DMS153 treated with DMSO at 0.1 percent for 48 hours (cell line): ENCODE measurements around the gene NANOS2.

Experiments used
- DNase-seq: peaks from one replicate; lab custom pipeline; 2025; ENCODE audit not compliant: unreplicated experiment; lab: John Stamatoyannopoulos, UW

NANOS2 gene

GRCh38 chr19:45929247-45929646, 14.7 kb upstream of the NANOS2 start:
- DNase-seq = no peak

DNA sequence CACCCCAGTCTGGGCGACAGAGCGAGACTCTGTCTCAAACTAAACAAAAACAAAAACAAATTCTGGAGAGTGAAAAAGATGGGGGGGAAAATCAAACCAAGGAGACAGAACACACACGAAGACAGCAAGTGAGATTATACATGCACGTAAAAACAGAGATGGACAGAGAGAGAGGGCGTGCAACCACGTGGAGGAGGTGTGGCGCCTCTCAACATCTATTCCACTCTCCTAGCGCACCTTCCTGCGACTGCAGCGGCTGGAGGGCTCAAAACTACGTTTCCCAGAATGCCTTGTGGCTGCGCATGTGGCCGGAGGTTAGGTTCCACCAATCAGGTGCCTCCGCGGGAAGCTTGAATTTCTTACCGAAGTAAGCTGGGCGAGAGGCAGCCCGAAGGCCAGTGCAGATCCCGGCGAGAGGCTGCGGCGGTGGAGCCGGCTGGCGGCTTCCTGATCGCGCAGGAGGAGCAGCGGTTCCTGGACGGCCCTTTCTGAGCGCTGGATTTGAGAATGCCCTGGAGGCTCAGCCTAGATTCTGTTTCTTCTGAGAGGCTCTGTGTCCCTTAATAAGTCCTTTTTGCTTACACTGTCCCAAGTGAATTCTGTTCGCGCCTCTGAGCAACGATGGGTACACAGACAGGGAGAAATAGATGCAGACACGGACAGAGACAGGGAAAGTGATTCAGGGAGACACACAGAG, 13.1 kb upstream of the NANOS2 start:
- peak; percentile 88 for DNase-seq

DNA sequence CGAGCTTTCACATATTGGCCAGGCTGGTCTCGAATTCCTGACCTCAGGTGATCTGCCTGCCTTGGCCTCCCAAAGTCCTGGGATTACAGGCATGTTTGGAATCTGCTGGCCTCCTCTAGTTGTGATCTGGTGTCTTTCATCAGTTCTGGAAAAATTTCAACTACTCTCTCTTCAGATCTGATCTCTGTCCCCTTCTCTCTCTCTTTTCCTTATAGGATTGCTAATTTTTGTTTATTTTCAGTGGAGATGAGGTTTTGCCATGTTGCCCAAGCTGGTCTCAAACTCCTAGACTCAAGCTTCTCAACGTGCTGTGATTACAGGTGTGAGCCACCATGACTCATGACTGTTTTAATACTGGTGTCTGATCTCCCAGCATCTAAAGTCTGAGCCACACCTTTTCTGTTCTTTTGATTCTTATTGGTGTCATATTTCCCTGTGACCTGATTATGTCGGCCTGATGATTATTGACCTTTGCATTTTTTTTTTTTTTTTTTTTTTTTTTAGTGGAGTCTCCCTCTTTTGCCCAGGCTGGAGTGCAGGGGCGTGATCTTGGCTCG, 10.4 kb upstream of the NANOS2 start:
- no peak for DNase-seq

DNA sequence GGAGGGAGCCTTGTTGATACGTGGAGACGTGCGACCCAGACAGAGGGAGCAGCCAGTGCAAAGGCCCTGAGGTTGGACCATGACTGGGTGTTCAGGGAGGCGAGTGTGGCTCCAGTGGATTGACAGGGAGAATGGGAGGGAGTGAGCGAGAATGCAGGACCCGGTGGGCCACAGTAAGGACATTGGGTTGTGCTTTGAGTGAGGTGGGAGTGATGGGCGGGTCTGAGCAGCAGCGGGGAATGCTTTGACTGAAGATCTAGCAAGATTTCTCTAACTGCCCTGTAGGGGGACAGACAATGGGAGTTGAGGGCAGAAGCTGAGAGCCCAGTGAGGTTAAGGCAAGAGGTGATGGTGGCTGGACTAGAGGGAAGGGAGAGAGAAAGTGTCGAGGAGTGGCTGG, 7.7 kb upstream of the NANOS2 start:
- no peak for DNase-seq

GRCh38 chr19:45920458-45920857, 5.9 kb upstream of the NANOS2 start:
- DNase-seq = no peak

- DNase-seq = no peak
These were observed 5.1 kb upstream of the NANOS2 start for GRCh38 chr19:45919678-45920077.

DNA sequence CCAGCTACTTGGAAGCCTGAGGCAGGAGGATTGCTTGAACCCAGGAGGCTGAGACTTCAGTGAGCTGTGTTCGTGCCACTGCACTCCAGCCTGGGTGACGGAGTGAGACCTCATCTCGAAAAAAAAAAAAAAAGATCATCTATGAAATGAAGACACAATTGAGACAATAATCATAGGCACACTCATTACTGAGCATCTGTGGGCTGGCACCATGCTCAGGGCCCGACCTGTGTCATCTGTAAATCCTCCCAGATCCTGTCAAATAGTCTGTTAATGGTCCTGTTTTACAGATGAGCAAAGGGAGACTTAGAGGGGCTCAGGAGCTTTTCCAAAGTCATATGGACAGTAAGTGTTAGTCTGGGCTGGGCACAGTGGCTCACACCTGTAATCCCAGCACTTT, 4.1 kb upstream of the NANOS2 start:
- DNase-seq = no peak

DNA sequence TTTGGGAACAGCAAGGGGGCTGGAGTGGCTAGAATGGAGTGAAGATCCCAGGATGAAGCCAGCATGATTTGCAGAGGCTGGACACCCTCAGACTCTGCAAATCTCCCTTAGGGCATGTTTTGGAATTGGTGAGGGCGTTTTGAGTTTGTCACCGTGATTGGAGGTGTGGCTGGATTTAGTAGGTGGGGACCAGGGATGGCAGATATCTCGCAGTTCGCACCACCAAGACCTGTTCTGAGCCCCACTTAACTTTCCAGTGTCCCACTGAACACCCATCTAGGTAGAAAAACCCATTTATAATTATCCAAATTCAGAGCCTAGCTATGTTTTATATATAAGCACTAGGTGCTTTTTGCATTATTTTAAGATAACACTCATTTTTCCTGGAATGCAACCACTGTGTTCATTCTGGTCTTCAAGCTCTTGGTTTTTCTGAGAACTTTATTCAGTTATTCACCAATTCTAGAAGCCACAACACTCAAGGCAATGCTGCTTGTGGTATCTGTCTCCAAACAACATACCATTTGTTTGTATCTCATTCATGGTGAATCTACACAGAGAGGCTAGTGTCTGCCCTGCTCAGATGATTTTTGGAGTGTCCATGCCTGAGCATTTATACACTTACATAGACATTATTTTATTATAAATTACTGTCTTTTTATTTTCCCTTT, 3.0 kb upstream of the NANOS2 start:
- no peak for DNase-seq

DNA sequence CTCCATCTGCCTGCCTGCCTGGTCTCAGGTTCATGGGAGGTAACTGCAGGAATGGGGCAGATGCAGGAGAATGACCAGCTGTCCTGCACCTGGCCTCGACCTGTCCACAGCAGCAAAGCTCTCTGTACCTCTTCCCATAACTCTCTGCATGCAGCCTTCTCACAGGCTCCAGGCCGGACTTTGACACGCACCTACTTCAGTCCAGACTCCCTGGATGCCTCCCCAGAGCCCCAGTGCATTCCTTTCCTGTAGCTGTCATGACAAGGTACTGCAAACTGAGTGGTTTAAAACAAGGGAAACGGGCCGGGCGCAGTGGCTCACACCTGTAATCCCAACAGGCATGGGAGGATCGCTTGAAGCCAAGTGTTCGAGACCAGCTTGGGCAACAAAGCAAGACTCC, 3.3 kb downstream of the NANOS2 start:
- DNase-seq = no peak

- DNase-seq = no peak
These were observed 5.6 kb downstream of the NANOS2 start for GRCh38 chr19:45908956-45909355.

GRCh38 chr19:45906221-45906620, 8.4 kb downstream of the NANOS2 start:
- no peak for DNase-seq

DNA sequence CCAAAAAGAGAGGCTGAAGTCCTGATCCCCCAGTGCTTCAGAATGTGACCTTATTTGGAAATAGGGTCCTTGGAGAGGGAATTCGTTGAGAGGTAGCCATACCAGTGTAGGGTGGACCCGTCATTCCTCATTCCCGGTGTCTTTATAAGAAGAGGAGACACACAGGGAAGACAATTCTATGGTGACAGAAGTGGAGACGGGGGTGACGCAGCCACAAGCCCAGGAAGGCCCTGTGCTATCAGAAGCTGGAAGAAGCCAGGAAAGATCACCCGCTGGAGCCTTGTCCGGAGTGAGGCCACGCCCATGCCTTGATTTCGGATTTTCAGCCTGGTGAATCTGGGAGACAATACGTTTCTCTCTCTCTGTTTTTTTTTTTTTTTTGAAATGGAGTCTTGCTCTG, 9.6 kb downstream of the NANOS2 start:
- no peak for DNase-seq

GRCh38 chr19:45902651-45903625, 11.6 kb downstream of the NANOS2 start:
- DNase-seq = peak; percentile 99

- no peak for DNase-seq
These were observed 12.5 kb downstream of the NANOS2 start, which contains the start of gene MYPOP for GRCh38 chr19:45901912-45902650. Gene MYPOP (minus strand): TSS chr19:45902613. CDS start chr19:45901773, 840 bp downstream.

DNA sequence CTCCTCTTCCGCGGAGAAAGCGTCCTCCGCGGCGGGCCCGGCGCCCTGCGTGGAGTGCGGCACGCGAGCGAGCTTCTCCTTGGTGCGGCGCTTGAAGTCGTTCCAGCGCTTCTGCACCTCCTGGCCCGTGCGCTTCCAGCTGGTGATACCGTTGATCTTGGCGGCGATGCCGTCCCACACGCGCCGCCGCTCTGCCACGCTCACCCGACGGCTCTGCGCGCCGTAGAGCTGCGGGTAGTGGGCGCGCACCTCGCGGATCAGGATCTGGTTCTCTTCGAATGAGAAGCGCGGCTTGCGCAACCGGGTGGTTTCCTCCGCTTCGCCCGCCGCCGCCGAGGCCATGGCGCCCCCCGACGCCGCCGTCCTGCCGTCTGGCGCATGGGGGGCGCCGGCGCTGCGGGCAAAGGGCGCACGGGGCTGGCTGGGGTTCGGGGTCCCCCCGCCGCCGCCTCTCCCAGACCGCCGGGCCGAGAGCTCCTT, 13.1 kb downstream of the NANOS2 start:
- DNase-seq = no peak

- no peak for DNase-seq
These were observed 13.7 kb downstream of the NANOS2 start for GRCh38 chr19:45900738-45901431.

DNA sequence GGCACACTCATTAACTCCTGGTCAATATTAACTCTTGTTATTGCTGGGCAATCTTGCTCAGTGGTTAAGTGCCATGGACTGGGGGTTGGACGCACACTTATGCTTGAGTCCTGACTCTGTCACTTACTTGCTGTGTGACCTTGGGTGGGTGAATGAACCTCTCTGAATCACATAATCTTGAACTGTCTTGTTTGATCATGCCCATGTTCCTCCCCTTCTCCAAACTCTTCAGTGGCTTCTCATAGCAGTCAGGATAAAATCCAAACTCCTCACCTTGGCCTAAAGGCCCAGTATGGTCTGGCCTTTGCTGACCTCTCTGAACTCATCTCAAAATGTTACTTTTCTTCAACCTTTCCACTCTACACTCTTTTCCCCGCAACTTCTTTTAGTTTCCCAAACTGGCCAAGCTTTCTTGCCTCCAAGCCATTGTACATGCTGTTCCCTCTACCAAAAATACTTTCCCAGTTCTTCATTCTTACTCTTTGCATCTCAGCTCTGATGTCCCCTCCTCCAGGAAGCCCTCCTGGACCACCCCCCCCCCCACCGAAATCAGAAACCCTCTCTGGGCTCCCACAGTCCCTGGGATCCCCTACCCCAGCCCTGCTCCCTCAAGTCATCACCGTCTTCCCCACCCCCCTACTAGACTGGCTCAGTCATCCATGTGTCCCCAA, 14.5 kb downstream of the NANOS2 start:
- no peak for DNase-seq

DNA sequence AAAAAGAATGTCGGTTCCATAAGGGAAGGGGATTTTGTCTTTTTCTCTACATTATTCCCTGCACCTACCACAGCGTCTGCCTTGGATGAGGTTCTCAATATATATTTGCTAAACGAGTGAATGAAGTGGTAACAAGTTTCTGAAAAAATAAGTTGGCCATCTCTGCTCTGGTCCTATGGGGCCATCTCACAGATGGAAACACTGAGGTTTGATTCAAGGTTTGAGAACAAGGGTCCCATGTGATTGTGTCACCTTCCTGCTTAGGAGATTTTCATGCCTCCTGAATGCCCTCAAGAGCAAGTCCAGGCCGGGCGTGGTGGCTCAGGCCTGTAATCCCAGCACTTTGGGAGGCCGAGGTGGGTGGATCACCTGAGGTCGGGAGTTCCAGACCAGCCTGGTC, 15.3 kb downstream of the NANOS2 start:
- DNase-seq = no peak

DNA sequence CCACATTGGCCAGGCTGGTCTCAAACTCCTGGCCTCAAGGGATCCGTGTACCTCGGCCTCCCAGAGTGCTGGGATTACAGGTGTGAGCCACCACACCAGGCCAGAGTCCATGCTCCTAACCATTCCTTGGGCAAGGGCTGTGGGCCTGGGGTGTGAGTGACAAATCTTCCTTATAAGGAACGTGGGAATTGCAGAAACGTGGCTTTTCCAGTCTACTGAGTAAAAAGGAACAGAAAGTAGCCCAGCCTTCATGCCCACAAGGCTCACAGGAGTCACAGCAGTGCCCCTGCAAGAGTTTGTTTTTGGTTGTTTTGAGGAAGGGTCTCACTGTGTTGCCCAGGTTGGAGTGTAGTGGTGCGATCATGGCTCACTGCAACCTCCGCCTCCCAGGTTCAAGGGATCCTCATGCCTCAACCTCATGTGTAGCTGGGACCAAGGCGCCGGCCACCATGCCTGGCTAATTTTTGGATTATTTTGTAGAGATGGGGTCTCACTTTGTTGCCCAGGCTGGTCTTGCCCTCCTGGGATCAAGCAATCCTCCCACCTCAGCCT, 17.2 kb downstream of the NANOS2 start:
- no peak for DNase-seq
